Adrenal gland (tissue), 12 donors: ENCODE results near the gene CEP89. TPM values are rescaled to one million over a fixed set of nuclear protein-coding genes. Genes with fewer than 3 reads are reported as not detected.

Experiments
- DNase-seq, 7 donors: peaks; one replicate each; pipeline ENCODE4 v3.0.0-alpha.2; 2019 to 2020
- H3K27ac ChIP-seq, 5 donors: fragments of 200-600 bp; sonication (generic) in 4 of 5; 1 replicate in 3 of 5; 2 replicates in 2 of 5; pipeline versions ENCODE4 v1.5.1 to v1.8.0; 2016 to 2020; ENCODE audit warnings: mild to moderate bottlenecking in 1 of 5
- H3K27me3 ChIP-seq: fragments of 200-600 bp; 2 replicates; pipeline ENCODE4 v1.8.0; 2021
- H3K36me3 ChIP-seq, 2 donors: fragments of 200-600 bp; replicated peaks in 1 of 2; 1 replicate in 1 of 2; 2 replicates in 1 of 2; pipeline versions ENCODE4 v1.5.1 to v1.8.0; 2018 to 2022
- H3K4me1 ChIP-seq, 2 donors: fragments of 200-600 bp; replicated peaks in 1 of 2; 1 replicate in 1 of 2; 2 replicates in 1 of 2; pipeline versions ENCODE4 v1.5.1 to v1.8.0; 2018 to 2021
- H3K4me3 ChIP-seq, 4 donors: fragments of 200-600 bp; sonication (generic) in 3 of 4; one replicate each; pipeline ENCODE4 v1.5.1; 2016 to 2018
- H3K9me3 ChIP-seq, 3 donors: fragments of 200-600 bp; sonication (generic) in 1 of 3; replicated peaks in 1 of 3; 1 replicate in 2 of 3; 2 replicates in 1 of 3; pipeline versions ENCODE4 v1.5.1 to v1.8.0; 2016 to 2021
- POLR2A ChIP-seq, 2 donors: fragments of 450-650 bp; IDR thresholded peaks; one replicate each; pipeline ENCODE4 v1.6.1; 2017; ENCODE audit warnings: antibody characterized with exemption in 2 of 2, mild to moderate bottlenecking in 2 of 2, moderate library complexity in 1 of 2
- WGBS, 4 donors: extraction: QIAGEN DNeasy Blood & Tissue Kit in 2 of 4; methylation state at CpG; one replicate each; pipeline versions ENCODE4 v1.1.5 to v1.1.7; 2013 to 2017; 5-methylcytosine and 5-hydroxymethylcytosine counted together
- intact Hi-C, 2 donors: fragments of 100-400 bp; cut with DNase I; formaldehyde crosslinking; loops; one replicate each; pipeline versions ENCODE4 v1.14.1 to v1.15.0; 2022 to 2023
- polyA plus RNA-seq, 3 donors: library from polyadenylated mRNA; stranded (reverse); fragments of 200-250 nt in 2 of 3; fragments of 350-450 nt in 1 of 3; fragmentation: Illumina TruSeq in 1 of 3; extraction: RNeasy Lipid Tissue Mini Kit (QIAGEN cat#74804) in 1 of 3; gene quantifications; one replicate each; pipeline ENCODE4 v1.2.3, GENCODE V29; 2013 to 2014
- total RNA-seq, 9 donors: library from RNA; depleted of rRNA in 4 of 9; stranded (reverse); fragments of >200 nt in 4 of 9; fragments of 120-200 nt in 1 of 9; fragmentation: NEBNext Ultra II Directional in 1 of 9; extraction: Animal tissue kit (Norgen Biotek cat#: 25700) in 1 of 9; gene quantifications; one replicate each; pipeline versions ENCODE4 v1.1.0 to v1.2.4, GENCODE V29; 2013 to 2023
- TF ChIP-seq, protein P1 (sequence below), 6 experiments: fragments of 450-650 bp in 4 of 6; fragments of 200-600 bp in 2 of 6; sonication (generic) in 1 of 6; IDR thresholded peaks; 1 replicate in 5 of 6; 2 replicates in 1 of 6; pipeline versions ENCODE4 v1.5.1 to v1.8.0; 2016 to 2021; ENCODE audit warnings: antibody characterized with exemption in 6 of 6, mild to moderate bottlenecking in 2 of 6, moderate library complexity in 1 of 6
- donor health status: healthy with polysubstance abuse.
- donor health status: Bipolar disorder and iron deficiency.
- donor health status: DM: yes; HTN: yes; CAD: no.
- donor health status: DM: no; HTN: no; CAD: no.
- donor health status: DM: no; HTN: no; CAD: no.
- donor health status: DM: yes; HTN: yes; CAD: no.

The CEP89 gene
- total and polyA plus RNA-seq, 12 donors, result 9.2 to 20.1 (median 13.9) TPM

DNA sequence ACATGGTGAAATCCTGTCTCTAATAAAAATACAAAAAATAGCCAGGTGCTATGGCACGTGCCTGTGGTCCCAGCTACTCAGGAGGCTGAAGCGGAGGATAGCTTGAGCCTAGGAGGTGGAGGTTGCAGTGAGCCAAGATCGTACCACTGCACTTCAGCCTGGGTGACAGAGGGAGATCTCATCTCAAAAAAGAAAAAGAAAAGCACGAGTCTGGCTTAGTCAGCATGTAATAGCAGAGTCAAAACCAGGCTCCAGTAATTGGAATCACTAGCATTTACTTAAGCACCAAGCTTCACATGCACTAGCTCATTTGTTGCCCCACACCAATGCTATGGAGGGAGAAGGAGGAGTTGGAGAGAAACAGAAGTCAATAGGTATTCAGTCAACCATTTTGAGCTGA is 60.3 kb downstream of the CEP89 start:
- no peaks in the 10 kb centered on the region for H3K27me3 ChIP-seq
- no peaks in the 10 kb centered on the region for H3K9me3 ChIP-seq
- TF ChIP-seq, protein P1, sequence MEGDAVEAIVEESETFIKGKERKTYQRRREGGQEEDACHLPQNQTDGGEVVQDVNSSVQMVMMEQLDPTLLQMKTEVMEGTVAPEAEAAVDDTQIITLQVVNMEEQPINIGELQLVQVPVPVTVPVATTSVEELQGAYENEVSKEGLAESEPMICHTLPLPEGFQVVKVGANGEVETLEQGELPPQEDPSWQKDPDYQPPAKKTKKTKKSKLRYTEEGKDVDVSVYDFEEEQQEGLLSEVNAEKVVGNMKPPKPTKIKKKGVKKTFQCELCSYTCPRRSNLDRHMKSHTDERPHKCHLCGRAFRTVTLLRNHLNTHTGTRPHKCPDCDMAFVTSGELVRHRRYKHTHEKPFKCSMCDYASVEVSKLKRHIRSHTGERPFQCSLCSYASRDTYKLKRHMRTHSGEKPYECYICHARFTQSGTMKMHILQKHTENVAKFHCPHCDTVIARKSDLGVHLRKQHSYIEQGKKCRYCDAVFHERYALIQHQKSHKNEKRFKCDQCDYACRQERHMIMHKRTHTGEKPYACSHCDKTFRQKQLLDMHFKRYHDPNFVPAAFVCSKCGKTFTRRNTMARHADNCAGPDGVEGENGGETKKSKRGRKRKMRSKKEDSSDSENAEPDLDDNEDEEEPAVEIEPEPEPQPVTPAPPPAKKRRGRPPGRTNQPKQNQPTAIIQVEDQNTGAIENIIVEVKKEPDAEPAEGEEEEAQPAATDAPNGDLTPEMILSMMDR (IDR thresholded peaks at IDR 0.05), result no peak
- TF ChIP-seq POLR2A (IDR thresholded peaks at IDR 0.05), result no peak
- no peak overlapping the region for H3K4me3 ChIP-seq
- intact Hi-C loops, result no loop called here
- DNase-seq, result no peak
- H3K4me1 ChIP-seq, result no peaks in the 10 kb centered on the region
- 94 to 98% (median 95%) methylated on average over 4 of the region's 4 CpGs for WGBS, 4 donors
- no peaks in the 10 kb centered on the region for H3K36me3 ChIP-seq
- no peak overlapping the region for H3K27ac ChIP-seq

DNA sequence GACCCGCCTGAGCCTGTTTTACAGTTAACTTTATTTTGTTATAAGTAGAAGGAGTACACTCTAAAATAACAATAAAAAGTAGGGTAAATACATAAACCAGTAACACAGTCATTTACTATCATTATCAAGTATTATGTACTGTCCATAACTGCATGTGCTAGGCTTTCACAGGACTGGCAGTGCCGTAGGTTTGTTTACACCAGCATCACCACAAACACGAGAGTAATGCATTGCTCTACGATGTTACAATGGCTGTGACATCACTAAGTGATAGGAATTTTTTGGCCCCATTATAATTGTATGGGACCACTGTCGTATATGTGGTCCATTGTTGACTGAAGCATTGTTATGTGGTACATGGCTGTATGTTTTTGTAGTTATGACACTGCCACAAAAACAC is 60.9 kb downstream of the CEP89 start:
- Histone ChIP-seq H3K27me3 (no peaks in the 10 kb centered on the region), H3K9me3 (no peaks in the 10 kb centered on the region), H3K4me1 (no peaks in the 10 kb centered on the region), H3K27ac (no peak overlapping the region), H3K4me3 (no peak overlapping the region), H3K36me3 (no peaks in the 10 kb centered on the region)
- TF ChIP-seq, protein P1 (IDR thresholded peaks at IDR 0.05), result no peak
- TF ChIP-seq POLR2A (IDR thresholded peaks at IDR 0.05), result no peak
- 92 to 99% (median 96%) methylated on average over 5 of the region's 5 CpGs for whole genome bisulfite sequencing, 4 donors
- intact Hi-C loops, result no loop called here
- no peak for DNase-seq

DNA sequence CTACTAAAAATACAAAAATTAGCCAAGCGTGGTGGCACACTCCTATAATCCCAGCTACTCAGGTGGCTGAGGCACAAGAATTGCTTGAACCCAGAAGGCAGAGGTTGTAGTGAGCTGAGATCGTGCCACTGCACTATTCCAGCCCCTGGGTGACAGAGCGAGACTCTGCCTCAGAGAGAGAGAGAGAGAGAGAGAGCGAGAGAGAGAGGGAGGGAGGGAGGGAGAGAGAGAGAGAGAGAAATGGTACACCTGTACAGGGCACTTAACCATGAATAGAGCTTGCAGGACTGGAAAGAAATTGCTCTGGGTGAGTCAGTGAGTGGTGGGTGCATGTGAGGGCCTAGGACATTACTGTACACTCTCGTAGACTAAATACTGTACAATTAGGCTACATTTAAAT is 61.7 kb downstream of the CEP89 start:
- TF ChIP-seq, protein P1 (IDR thresholded peaks at IDR 0.05), result no peak
- WGBS, 4 donors, result 90 to 98% (median 96%) methylated on average over 5 of the region's 5 CpGs
- Histone ChIP-seq H3K36me3 (no peaks in the 10 kb centered on the region), H3K9me3 (no peaks in the 10 kb centered on the region), H3K27me3 (no peaks in the 10 kb centered on the region), H3K4me3 (no peak overlapping the region), H3K4me1 (no peaks in the 10 kb centered on the region), H3K27ac (no peak overlapping the region)
- no peak for DNase-seq
- intact Hi-C loops, result no loop called here

DNA sequence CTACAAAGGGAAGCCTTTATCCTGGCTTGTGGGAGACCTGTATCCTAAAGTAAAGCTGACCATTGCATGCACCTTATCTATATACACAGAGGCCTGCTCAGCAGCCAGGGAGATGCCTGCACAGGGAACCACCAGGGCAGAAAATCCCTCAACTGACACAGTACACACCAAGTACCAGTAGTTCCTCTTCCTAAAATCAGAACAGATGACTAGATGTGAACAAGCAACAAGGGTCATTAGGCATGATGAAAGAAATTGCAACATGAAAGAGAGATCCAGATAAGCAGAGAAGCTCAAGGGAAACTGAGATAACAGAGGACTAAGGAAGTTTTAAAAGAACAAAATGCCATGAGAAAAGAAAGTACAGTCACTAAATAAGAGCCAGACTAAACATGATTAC is 62.5 kb downstream of the CEP89 start:
- H3K36me3 ChIP-seq, result no peaks in the 10 kb centered on the region
- TF ChIP-seq, protein P1 (IDR thresholded peaks at IDR 0.05), result no peak
- TF ChIP-seq POLR2A (IDR thresholded peaks at IDR 0.05), result no peak

More for the DNA sequence above, 62.5 kb downstream of the CEP89 start:
- no peak overlapping the region for H3K4me3 ChIP-seq
- no peaks in the 10 kb centered on the region for H3K9me3 ChIP-seq
- intact Hi-C loops, result no loop called here
- no peaks in the 10 kb centered on the region for H3K4me1 ChIP-seq
- DNase-seq, result no peak
- H3K27me3 ChIP-seq, result no peaks in the 10 kb centered on the region
- no peak overlapping the region for H3K27ac ChIP-seq
